DND-41 (cell line): ENCODE results near the gene PPP1R1B.

Source experiments
- EZH2 ChIP-seq: IDR thresholded peaks from 3 replicates; pipeline ENCODE4 v1.6.1; 2012; ENCODE audit warnings: borderline replicate concordance, low read depth, mild to moderate bottlenecking, moderate library complexity, low read length, inconsistent platforms; ENCODE audit not compliant: severe bottlenecking
- TF ChIP-seq, protein P1 (sequence below): IDR thresholded peaks from 2 replicates; pipeline ENCODE4 v1.5.1; 2012; ENCODE audit warnings: borderline replicate concordance, low read length, moderate library complexity, mild to moderate bottlenecking; ENCODE audit not compliant: poor library complexity, severe bottlenecking; ENCODE audit errors: extremely low read depth

DNA sequence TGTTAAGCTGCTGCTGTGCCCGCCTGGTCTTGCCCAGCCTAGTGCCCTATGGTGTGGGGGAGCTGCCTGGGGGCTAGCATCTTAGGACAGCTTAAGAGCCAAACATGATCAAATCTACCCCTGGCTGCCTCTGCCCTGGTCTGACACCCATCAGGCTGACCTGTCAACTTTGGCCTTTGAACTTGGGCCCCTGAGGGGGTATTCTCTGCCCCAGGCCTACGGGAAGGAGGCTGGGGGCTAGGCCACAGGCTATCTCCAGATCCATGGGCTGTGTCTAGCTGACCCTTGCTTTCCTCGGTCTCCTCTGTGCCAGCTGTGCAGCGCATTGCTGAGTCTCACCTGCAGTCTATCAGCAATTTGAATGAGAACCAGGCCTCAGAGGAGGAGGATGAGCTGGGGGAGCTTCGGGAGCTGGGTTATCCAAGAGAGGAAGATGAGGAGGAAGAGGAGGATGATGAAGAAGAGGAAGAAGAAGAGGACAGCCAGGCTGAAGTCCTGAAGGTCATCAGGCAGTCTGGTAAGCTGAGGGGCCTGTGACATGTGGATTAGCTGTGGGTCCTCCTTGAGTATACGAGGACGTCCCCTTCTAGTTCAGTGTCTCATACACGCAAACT is 6.9 kb downstream of the PPP1R1B start:
- TF ChIP-seq, protein P1, sequence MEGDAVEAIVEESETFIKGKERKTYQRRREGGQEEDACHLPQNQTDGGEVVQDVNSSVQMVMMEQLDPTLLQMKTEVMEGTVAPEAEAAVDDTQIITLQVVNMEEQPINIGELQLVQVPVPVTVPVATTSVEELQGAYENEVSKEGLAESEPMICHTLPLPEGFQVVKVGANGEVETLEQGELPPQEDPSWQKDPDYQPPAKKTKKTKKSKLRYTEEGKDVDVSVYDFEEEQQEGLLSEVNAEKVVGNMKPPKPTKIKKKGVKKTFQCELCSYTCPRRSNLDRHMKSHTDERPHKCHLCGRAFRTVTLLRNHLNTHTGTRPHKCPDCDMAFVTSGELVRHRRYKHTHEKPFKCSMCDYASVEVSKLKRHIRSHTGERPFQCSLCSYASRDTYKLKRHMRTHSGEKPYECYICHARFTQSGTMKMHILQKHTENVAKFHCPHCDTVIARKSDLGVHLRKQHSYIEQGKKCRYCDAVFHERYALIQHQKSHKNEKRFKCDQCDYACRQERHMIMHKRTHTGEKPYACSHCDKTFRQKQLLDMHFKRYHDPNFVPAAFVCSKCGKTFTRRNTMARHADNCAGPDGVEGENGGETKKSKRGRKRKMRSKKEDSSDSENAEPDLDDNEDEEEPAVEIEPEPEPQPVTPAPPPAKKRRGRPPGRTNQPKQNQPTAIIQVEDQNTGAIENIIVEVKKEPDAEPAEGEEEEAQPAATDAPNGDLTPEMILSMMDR, result no peak
- TF ChIP-seq EZH2, result no peak
